HUES48 (cell line): Measurements from ENCODE around the gene SURF4.
"Not testable (repeated sequence)": the region's sequence is repeated elsewhere in the genome, so short reads cannot be mapped to it uniquely, and the experiment has no call there.

Experiments
- H3K27ac ChIP-seq: one replicate; pipeline ENCODE4 v1.7.0; 2013; ENCODE audit warnings: low read depth, low read length, inconsistent platforms
- H3K27me3 ChIP-seq: 2 replicates; pipeline ENCODE4 v1.6.1; 2013; ENCODE audit warnings: mild to moderate bottlenecking, low read length; ENCODE audit not compliant: control insufficient read depth, insufficient read depth
- H3K36me3 ChIP-seq: 2 replicates; pipeline ENCODE4 v1.6.1; 2013; ENCODE audit warnings: low read length; ENCODE audit not compliant: control insufficient read depth, insufficient read depth
- H3K4me1 ChIP-seq: 2 replicates; pipeline ENCODE4 v1.6.1; 2013; ENCODE audit warnings: mild to moderate bottlenecking, low read length; ENCODE audit not compliant: control insufficient read depth, insufficient read depth
- H3K4me3 ChIP-seq: 2 replicates; pipeline ENCODE4 v1.5.1; 2013; ENCODE audit warnings: mild to moderate bottlenecking, low read depth, low read length
- H3K9ac ChIP-seq: 2 replicates; pipeline ENCODE4 v1.6.1; 2013; ENCODE audit warnings: mild to moderate bottlenecking, low read depth, low read length, moderate library complexity
- H3K9me3 ChIP-seq: 2 replicates; pipeline ENCODE4 v1.6.1; 2013; ENCODE audit warnings: low read length; ENCODE audit not compliant: control insufficient read depth, insufficient read depth

Gene SURF4

GRCh38 chr9:133321411-133321935 is 54.4 kb downstream of the SURF4 start:
- Histone ChIP-seq H3K27ac (no peak overlapping the region), H3K4me1 (no peaks in the 10 kb centered on the region), H3K36me3 (no peaks in the 10 kb centered on the region), H3K27me3 (no peaks in the 10 kb centered on the region), H3K9me3 (peaks cover 6% of the 10 kb centered on the region), H3K4me3 (no peak overlapping the region), H3K9ac (no peak overlapping the region)

GRCh38 chr9:133320421-133320881 is 55.4 kb downstream of the SURF4 start:
- H3K27me3 ChIP-seq: no peaks in the 10 kb centered on the region
- H3K9me3 ChIP-seq: peaks cover 6% of the 10 kb centered on the region
- H3K4me1 ChIP-seq: no peaks in the 10 kb centered on the region
- H3K36me3 ChIP-seq: no peaks in the 10 kb centered on the region
- H3K9ac ChIP-seq: no peak overlapping the region
- no peak overlapping the region for H3K4me3 ChIP-seq
- no peak overlapping the region for H3K27ac ChIP-seq

GRCh38 chr9:133317551-133317950 is 58.3 kb downstream of the SURF4 start:
- not testable (repeated sequence) for H3K9ac ChIP-seq

GRCh38 chr9:133315997-133316396 is 59.9 kb downstream of the SURF4 start:
- H3K9me3 ChIP-seq: no peaks in the 10 kb centered on the region

More at GRCh38 chr9:133317551-133317950, 58.3 kb downstream of the SURF4 start:
- H3K27me3 ChIP-seq, H3K27ac ChIP-seq, H3K9me3 ChIP-seq, H3K4me3 ChIP-seq, H3K4me1 ChIP-seq, H3K36me3 ChIP-seq: not testable (repeated sequence)

More at GRCh38 chr9:133315997-133316396, 59.9 kb downstream of the SURF4 start:
- H3K4me3 ChIP-seq: no peak overlapping the region
- H3K27me3 ChIP-seq: no peaks in the 10 kb centered on the region
- no peak overlapping the region for H3K27ac ChIP-seq
- H3K36me3 ChIP-seq: no peaks in the 10 kb centered on the region
- H3K4me1 ChIP-seq: no peaks in the 10 kb centered on the region
- no peak overlapping the region for H3K9ac ChIP-seq
